Skin epidermis (tissue), 12 donors: ENCODE results near the gene ZYX.
"Not testable (repeated sequence)": the region's sequence is repeated elsewhere in the genome, so short reads cannot be mapped to it uniquely, and the experiment has no call there.

Experiments
- H3K27ac ChIP-seq, 21 experiments: fragments of 200-600 bp; sonication (generic) in 11 of 21; one replicate each; pipeline ENCODE4 v1.5.0; 2020; ENCODE audit warnings: mild to moderate bottlenecking in 3 of 21, inconsistent platforms in 2 of 21, moderate library complexity in 2 of 21
- H3K4me3 ChIP-seq, 7 experiments: fragments of 200-600 bp; sonication (generic) in 2 of 7; one replicate each; pipeline ENCODE4 v1.5.0; 2020; ENCODE audit warnings: inconsistent platforms in 2 of 7, mild to moderate bottlenecking in 2 of 7, moderate library complexity in 1 of 7

Gene ZYX

GRCh38 chr7:143393267-143394041 is 12.3 kb downstream of the ZYX start:
- no peak overlapping the region for H3K4me3 ChIP-seq
- no peak overlapping the region for H3K27ac ChIP-seq

- H3K27ac ChIP-seq: no peak overlapping the region
- no peak overlapping the region for H3K4me3 ChIP-seq
Observed at GRCh38 chr7:143394068-143394467, 12.9 kb downstream of the ZYX start.

GRCh38 chr7:143394777-143395176 is 13.6 kb downstream of the ZYX start:
- H3K27ac ChIP-seq: no peak overlapping the region
- H3K4me3 ChIP-seq: no peak overlapping the region

DNA sequence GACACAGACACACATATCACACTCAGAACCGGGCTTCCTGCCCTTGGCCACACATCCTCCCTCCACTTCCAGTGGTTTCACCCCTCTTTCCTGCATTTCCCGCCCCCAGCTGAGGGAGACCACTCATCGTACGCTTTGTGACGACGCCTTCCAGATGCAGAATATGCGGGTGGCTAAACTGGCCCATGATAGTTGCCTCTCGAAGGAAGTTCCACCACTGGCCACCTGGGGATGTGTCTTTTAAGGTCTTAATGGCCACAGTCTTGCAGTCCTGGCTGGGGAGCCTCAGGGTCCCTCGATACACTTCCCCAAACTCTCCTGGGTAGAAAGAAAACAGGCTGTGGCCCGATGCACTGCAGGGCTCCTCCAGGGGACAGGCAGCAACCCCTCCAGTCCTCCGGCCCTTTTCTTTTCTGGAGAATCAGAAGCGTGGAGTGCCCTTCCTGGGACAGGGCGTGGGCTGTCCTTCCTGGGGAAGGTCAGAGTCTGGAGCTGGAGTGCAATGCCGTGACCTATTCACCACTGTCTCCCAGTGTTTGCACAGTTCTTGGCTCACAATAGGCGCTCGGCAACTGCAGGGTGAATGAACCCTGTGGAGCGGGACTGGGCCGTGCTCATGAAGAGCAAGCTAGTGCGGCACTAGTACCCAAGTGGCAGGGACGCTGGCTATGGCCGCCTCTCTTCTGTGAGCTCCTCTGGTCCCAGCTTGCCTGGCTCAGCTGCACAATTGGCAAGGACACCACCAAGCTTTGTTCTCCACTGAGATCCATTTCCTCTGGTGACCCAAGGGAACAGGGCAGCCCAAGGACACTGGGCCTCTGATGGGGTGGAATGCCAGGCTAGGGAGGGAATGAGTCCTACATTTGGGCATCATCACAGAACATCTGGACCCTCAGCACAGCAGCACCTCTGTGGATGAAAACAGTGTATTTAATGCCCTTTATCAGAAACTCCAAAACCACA is 14.3 kb downstream of the ZYX start:
- no peak overlapping the region for H3K4me3 ChIP-seq
- H3K27ac ChIP-seq: no peak overlapping the region

DNA sequence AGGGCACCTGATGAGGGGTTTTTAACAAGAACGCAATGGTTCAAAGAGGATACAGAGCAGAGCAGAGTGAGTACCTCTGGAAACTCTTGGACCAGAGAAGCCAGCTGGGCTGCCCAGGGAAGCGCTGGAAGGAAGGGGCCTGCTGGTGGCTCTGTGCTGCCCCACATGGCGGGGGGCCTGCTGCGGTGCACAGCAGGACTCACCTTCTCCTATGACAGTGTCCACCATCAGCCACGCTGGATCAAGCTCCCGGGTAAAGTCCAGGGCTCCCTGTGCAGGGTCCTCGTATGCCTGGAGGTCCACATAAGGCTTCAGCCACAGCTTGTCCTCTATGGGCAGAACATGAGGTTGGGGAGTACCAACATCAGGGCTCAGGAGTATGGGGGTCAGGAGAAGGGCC is 15.0 kb downstream of the ZYX start:
- no peak overlapping the region for H3K27ac ChIP-seq
- H3K4me3 ChIP-seq: no peak overlapping the region

DNA sequence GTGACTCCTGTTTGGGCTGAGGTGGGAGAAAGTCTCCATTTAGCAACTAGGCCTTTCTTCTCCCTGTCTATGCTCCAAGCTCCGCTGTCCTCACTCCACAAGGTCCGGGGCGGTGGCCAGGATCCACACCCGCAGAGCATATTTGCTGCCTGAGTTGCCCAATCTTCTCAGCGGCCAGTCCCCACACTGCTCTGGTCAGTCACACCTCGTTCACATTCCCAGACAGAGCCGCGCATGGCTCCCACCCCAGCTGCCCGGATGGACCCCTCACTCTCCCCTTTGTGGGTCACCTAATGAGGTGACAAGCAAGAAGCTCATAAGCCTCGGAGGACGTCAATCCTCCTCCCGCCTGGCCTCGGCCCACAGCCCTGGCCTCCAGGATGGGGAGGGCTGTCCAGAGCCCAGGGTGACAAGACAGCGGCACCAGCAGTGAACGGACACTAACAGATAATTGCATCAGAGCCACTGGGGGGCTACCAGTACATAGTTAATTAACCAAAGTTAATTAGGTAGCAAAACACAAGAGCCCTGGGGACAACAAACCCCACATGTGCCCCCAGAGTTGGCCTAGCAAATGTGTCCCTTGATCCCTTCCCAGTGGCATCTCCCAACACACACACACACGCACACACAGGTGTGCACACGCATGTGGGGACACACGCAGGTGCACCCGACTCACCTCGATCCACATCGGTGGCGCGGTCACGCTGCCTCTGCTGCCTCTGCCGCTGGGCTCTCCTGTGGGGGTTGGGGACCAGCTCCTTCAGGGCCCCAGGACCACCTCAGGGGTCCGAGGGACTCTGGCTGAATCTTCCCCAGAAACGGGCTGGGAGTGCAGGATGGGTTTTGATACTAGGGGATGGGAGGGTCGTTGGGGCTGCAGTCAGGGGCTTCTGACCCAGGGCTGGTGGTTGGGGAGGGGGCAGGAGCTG is 15.7 kb downstream of the ZYX start:
- Histone ChIP-seq H3K4me3 (no peak overlapping the region), H3K27ac (no peak overlapping the region)

- no peak overlapping the region for H3K4me3 ChIP-seq
- H3K27ac ChIP-seq: no peak overlapping the region
Observed at GRCh38 chr7:143397710-143398530, 16.8 kb downstream of the ZYX start.

DNA sequence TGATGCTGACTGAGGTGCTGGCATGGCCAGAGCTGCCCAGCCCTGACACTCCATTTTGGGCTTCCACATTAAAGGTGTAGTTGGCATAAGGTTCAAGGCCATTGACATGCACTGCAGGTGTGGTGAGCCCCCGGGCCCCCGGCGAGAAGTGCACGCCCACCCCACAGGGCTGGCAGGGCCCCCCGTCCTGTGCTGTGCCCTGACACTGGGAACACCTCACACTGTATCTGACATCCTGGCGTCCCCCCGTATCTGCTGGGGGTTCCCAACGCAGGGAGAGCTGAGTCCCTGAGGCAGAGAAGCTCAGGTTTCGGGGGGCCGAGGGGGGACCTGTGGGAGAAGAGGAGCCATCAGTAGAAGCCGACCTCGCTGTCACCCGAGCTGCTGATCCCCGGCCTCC is 17.5 kb downstream of the ZYX start:
- Histone ChIP-seq H3K27ac (no peak overlapping the region), H3K4me3 (no peak overlapping the region)

- Histone ChIP-seq H3K4me3 (no peak overlapping the region), H3K27ac (no peak overlapping the region)
Observed at GRCh38 chr7:143399151-143399550, 18.0 kb downstream of the ZYX start.

DNA sequence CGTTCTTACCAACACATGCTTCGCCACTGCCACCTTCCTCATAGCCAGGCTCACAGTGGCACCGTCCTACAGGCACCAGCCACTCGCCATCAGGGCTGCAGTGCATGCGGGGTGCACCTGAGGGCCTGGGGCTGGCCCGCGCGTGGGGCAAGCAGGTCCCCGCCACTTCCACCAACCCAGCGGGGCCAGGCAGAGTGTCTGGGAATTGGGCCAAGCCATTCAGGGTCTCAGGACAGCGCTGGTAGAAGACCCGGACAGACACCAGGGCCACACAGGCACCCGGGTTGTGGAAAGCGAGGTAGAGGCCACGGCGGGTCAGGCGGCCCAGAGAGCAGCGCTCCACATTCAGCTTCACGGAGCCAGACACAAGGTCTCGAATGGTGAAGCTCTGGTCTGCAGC is 18.5 kb downstream of the ZYX start:
- H3K4me3 ChIP-seq: no peak overlapping the region

DNA sequence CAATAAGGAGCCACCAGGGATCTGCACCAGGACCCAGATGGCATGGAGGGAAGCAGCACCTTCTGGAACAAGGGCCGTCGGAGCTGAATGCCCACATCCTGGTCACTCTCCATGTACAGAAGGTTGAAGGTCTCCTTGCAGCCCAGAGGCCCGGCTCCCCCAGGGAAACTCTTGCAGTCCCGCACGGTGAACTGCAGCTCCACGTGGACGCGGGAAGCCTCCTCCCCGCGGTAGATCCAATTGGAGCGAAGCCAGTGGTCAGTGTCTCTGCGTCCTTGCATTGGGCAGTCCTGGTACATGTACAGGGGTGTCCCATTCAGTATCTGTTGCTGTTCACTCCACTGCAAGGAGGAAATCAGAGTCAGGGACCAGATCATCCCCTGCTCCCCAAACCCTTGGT is 20.1 kb downstream of the ZYX start:
- H3K27ac ChIP-seq: no peak overlapping the region
- H3K4me3 ChIP-seq: no peak overlapping the region

More for the DNA sequence above, 18.5 kb downstream of the ZYX start:
- H3K27ac ChIP-seq: no peak overlapping the region

- not testable (repeated sequence) for H3K27ac ChIP-seq, H3K4me3 ChIP-seq
Observed at GRCh38 chr7:143402233-143402632, 21.1 kb downstream of the ZYX start.

GRCh38 chr7:143405173-143406001 is 24.2 kb downstream of the ZYX start:
- no peak overlapping the region for H3K27ac ChIP-seq
- no peak overlapping the region for H3K4me3 ChIP-seq

DNA sequence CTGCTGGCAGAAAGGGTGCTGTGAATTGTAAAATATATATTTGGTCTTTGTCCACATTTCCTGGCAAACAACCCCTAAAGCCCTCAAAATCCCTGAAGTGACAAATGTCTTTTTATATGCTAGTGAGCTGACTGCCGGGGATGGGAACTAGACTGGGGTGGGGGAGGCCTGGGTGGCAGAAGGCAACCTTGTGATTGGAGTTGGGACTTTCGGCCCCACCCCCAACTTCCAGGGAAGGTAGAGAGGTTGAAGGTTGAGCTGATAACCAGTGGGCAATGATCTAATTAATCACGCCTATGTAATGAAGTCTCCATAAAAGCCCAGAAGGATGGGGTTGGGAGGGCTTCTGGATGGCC is 24.8 kb downstream of the ZYX start:
- Histone ChIP-seq H3K27ac (no peak overlapping the region), H3K4me3 (no peak overlapping the region)

GRCh38 chr7:143407287-143408251 is 26.4 kb downstream of the ZYX start:
- H3K27ac ChIP-seq: peak overlapping the region in 18 of 21 experiments; percentile 18 to 78 (median 68)
- peak overlapping the region; percentile 46 to 60 (median 50) for H3K4me3 ChIP-seq

GRCh38 chr7:143408252-143408685 is 27.1 kb downstream of the ZYX start:
- peak overlapping the region in 20 of 21 experiments; percentile 25 to 78 (median 68) for H3K27ac ChIP-seq
- peak overlapping the region; percentile 46 to 60 (median 50) for H3K4me3 ChIP-seq
